Immature natural killer cell (primary cell): Measurements from ENCODE around the gene H6PD. TPM values are rescaled to one million over a fixed set of nuclear protein-coding genes. Genes with fewer than 3 reads are reported as not detected.

Experiments
- polyA plus RNA-seq, 3 donors: library from polyadenylated mRNA; unstranded; fragments of 300-500 nt; fragmentation: Illumina TruSeq; gene quantifications; one replicate each; pipeline ENCODE4 v1.2.3, GENCODE V29; 2021

Gene H6PD
- polyA plus RNA-seq, 3 donors from 2014 or later, result 6.2 to 15.4 (median 9.0) TPM

Other genes starting within 250 kb of the H6PD start
- not detected for gene SLC2A7, start 208.4 kb upstream of the H6PD start, polyA plus RNA-seq
- gene SLC2A5, start 165.1 kb upstream of the H6PD start, polyA plus RNA-seq, result under 1 TPM in 1 of 3 donors, not detected in 2; 0.07 TPM
- under 1 TPM in 2 of 3 donors, not detected in 1; 0.36 to 0.41 TPM for gene GPR157, start 105.7 kb upstream of the H6PD start, polyA plus RNA-seq
- 1 to 10 TPM in 2 of 3 donors, not detected in 1; 2.4 to 6.6 TPM for gene SPSB1, start 58.1 kb downstream of the H6PD start, polyA plus RNA-seq